ENCODE measurements around the gene SMARCA1.
A peak's percentile ranks its signal among the peaks of the same experiment; 100 is the strongest.
"Not testable (repeated sequence)": the region's sequence is repeated elsewhere in the genome, so short reads cannot be mapped to it uniquely, and the experiment has no call there.

The SMARCA1 gene

GRCh38 chrX:129523079-129523911, at the start of gene SMARCA1:
SMARCA1 (minus strand) TSS chrX:129523490; CDS start chrX:129523370, 120 bp downstream.
- peak; percentile 51 for DNase-seq
- in situ Hi-C loops (cut with HindIII; ENCODE audit: low pct_ligation_motif_present, low pct_unique_long_range_greater_than_20kb, low sequenced_read_pairs): no loop called here

DNA sequence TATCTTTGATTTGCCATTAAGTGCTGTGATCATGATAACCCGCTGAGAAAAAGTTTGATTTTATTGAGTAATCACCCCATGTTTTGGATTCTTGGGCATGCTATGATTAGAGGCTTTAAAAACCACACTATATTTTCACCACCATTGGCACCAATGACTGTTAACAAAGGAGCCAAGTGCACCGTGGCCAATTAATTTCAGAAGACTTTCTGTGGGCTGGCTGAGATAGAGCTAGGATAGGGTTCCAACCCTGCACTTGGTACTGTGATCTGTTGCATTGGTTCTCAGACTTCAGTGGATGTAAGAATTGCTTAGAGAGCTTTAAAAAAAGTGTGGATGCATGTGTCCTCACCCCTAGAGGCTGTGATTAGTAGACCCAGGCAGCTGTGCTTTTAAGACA, 49.1 kb upstream of the SMARCA1 start:
- in situ Hi-C loops (cut with HindIII; ENCODE audit: low pct_ligation_motif_present, low pct_unique_long_range_greater_than_20kb, low sequenced_read_pairs): no loop called here

DNA sequence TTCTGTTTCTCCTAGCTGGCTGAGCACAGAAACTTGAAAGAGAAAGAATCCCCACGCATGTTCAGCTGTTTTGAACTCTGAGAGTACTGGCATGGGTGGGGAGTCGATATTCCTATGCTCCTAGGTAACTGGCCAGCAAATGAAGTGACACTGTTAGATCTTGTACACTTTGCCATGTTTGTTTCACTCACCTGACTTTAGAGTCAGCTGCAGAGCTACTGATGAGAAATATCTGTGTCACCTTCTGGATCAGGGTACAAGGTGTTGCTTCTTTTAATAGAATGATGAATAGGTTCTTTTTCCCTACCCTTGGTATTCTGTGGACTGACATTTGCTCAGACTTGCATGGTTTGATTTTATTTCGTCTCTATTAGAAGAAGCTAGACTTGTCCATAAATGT, 45.1 kb upstream of the SMARCA1 start:
- no peak for DNase-seq

More for the DNA sequence above, 49.1 kb upstream of the SMARCA1 start:
- no peak for DNase-seq

DNA sequence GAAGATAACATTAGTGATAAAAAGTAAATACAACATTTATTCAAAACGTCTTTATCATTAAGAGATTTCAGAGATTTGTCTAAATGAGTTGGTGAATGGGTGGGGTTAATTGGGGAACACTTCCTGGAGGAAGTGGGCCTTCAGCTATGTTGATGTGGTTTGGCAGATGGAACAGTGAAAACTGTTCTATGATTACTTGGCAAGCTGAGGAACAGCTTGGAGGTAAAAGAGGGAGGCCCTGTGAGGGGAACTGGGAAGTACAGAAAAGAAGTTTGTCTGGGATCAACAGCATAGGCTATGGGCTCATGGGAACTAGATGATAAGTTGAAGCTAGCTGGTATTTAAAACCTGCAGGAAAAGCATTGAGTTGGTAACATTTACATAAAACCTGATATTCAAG, 42.8 kb upstream of the SMARCA1 start:
- DNase-seq: no peak
- in situ Hi-C loops (cut with HindIII; ENCODE audit: low pct_ligation_motif_present, low pct_unique_long_range_greater_than_20kb, low sequenced_read_pairs): no loop called here

More for the DNA sequence above, 45.1 kb upstream of the SMARCA1 start:
- in situ Hi-C loops (cut with HindIII; ENCODE audit: low pct_ligation_motif_present, low pct_unique_long_range_greater_than_20kb, low sequenced_read_pairs): no loop called here

GRCh38 chrX:129565046-129565650, 41.9 kb upstream of the SMARCA1 start:
- in situ Hi-C loops (cut with HindIII; ENCODE audit: low pct_ligation_motif_present, low pct_unique_long_range_greater_than_20kb, low sequenced_read_pairs): no loop called here
- DNase-seq: no peak

- in situ Hi-C loops (cut with HindIII; ENCODE audit: low pct_ligation_motif_present, low pct_unique_long_range_greater_than_20kb, low sequenced_read_pairs); DNase-seq: not testable (repeated sequence)
Measured at GRCh38 chrX:129564345-129564744, 41.1 kb upstream of the SMARCA1 start.

GRCh38 chrX:129561453-129561852, 38.2 kb upstream of the SMARCA1 start:
- in situ Hi-C loops (cut with HindIII; ENCODE audit: low pct_ligation_motif_present, low pct_unique_long_range_greater_than_20kb, low sequenced_read_pairs): no loop called here

GRCh38 chrX:129559783-129560182, 36.5 kb upstream of the SMARCA1 start:
- DNase-seq: no peak
- in situ Hi-C loops (cut with HindIII; ENCODE audit: low pct_ligation_motif_present, low pct_unique_long_range_greater_than_20kb, low sequenced_read_pairs): no loop called here

More at GRCh38 chrX:129561453-129561852, 38.2 kb upstream of the SMARCA1 start:
- no peak for DNase-seq

DNA sequence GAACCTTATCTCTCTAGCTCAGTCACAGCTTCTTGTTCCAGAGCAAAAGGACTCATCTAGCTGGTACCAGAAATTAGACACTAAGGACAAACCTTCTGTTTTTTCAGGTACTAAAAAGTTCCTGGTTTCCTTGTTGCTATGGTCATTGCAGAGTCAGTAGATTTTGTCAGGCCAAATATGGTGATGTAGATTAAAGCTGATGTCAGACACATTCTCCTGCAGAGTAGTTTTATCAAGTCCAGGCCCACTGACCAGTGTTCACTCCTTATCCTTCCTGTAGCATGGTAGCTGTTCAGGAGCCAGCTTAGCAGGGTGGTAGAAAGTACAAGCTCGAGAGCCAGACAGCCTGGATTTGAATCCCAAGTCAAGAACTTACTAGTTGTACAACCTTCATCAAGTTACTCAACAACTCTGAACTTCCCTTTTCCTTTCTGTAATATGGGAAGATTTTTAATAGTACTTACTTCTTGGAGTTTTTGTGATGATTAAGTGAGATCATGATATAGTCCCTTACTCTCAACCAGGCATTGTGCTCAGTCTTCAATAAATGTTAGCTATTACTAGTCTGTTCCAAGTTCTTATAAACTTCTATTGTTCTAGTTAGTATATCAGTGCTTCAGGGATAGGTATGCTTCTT, 34.7 kb upstream of the SMARCA1 start:
- in situ Hi-C loops (cut with HindIII; ENCODE audit: low pct_ligation_motif_present, low pct_unique_long_range_greater_than_20kb, low sequenced_read_pairs): no loop called here
- no peak for DNase-seq

- DNase-seq: peak; percentile 0
- in situ Hi-C loops (cut with HindIII; ENCODE audit: low pct_ligation_motif_present, low pct_unique_long_range_greater_than_20kb, low sequenced_read_pairs): no loop called here
Measured at GRCh38 chrX:129556806-129557315, 33.6 kb upstream of the SMARCA1 start.

- DNase-seq; in situ Hi-C loops (cut with HindIII; ENCODE audit: low pct_ligation_motif_present, low pct_unique_long_range_greater_than_20kb, low sequenced_read_pairs): not testable (repeated sequence)
Measured at GRCh38 chrX:129554816-129555215, 31.5 kb upstream of the SMARCA1 start.

DNA sequence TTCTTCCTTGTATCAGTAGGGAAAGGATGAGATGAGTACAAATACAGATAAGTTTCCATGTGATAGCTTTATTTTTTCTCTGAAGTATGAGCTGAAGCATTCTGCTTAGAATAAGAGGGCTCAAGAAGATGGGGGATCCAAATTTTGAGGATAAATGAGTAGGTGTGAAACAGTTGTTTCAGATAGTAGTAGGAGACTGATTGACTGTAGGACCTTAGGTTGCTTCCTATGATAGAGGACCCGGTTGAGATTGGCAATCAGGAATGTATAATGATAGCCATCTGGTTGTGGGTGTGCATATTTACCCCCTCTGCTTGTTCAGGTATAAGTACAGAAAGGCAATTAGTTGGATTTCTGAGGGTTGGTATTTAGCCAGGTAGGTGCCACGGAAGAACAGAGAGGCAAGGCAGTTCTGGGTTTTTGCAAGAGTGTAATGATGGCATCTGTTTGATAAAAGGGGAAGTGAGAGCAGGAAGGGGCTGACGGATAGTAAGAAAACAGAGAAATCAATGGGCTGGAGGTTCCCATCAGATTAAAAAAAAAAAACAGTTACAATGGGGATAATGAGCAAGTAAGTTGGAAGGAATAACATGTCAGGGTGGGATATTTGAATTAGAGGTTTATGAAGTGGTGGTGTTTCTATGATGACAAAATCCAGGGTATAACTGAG, 30.5 kb upstream of the SMARCA1 start:
- in situ Hi-C loops (cut with HindIII; ENCODE audit: low pct_ligation_motif_present, low pct_unique_long_range_greater_than_20kb, low sequenced_read_pairs): no loop called here
- no peak for DNase-seq

DNA sequence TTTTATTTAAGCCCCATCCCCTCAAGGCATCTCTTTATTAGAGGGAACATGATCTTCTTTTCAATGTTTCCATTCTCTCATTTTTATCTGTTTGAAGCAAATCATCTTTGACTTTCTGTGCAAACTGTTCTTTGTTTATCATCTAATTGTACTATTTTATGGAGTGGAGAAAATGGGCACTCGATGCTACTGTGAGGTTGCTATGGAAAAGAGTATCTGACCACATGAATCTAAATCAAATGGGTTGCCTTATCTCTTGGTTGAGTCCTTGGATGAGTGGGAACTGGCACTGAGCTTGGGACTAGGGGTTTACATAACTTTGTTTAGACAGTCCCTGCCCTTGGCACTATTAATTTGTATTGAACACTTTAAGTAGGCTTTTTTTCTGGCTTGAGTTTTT, 25.8 kb upstream of the SMARCA1 start:
- in situ Hi-C loops (cut with HindIII; ENCODE audit: low pct_ligation_motif_present, low pct_unique_long_range_greater_than_20kb, low sequenced_read_pairs): no loop called here
- no peak for DNase-seq

DNA sequence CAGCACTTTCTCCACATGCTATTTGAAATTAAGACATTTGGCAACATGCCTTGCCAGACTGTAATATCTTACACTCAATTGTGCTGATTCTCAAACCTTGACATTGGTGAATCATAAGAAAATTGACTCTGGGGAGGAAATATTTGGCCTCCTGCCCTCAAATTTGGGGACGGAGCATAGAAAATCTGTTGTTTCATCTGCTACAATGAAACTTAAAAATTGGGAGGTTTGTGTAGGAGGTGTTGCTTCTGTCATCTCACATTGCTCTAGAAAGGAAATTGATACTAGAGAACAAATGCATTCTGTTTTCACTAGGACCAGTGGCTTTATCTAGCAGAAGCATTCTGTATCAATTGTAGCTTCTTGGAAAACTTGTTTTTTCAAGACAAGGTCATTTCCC, 22.1 kb upstream of the SMARCA1 start:
- DNase-seq: no peak
- in situ Hi-C loops (cut with HindIII; ENCODE audit: low pct_ligation_motif_present, low pct_unique_long_range_greater_than_20kb, low sequenced_read_pairs): no loop called here

DNA sequence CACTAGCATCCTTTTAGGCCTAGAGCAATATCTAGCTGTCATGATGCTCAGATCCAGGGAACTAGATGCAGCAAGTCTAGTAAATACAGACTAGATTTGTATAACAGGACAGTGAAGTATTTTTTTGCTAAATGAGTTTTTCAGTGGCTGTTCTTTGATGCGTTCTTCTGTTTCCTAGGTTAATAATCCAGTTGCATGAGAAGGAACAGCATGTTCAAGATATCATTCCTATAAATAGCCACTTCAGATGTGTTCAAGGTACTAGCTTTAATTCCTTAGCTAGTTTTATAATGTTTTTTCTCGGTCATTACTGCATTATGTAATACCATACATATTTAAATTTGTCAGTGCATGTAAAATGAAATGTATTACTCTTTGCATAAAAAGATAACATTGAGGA, 21.5 kb upstream of the SMARCA1 start:
- DNase-seq: no peak
- in situ Hi-C loops (cut with HindIII; ENCODE audit: low pct_ligation_motif_present, low pct_unique_long_range_greater_than_20kb, low sequenced_read_pairs): no loop called here

DNA sequence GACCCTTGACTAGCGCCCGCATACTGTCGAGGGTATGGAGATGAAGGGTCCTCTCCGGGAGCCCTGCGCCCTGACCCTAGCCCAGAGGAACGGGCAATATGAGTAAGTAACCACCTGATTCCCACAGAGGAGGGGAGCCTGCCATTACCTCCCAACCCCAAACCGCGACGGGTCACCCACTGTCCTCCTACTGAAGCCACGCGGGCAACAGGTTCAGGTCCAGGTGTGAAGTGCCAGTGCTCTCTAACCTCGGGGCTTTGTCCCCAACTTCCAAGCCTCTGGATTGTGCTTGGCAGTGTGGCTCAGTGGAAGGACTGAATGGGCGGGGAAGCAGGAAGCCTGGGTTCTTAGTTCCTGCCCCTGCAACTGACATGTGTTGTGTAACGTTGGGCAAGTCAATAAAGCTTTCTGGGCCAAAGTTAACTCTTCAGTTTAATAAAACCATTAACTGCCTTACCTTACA, 17.5 kb upstream of the SMARCA1 start:
- no peak for DNase-seq
- in situ Hi-C loops (cut with HindIII; ENCODE audit: low pct_ligation_motif_present, low pct_unique_long_range_greater_than_20kb, low sequenced_read_pairs): no loop called here

DNA sequence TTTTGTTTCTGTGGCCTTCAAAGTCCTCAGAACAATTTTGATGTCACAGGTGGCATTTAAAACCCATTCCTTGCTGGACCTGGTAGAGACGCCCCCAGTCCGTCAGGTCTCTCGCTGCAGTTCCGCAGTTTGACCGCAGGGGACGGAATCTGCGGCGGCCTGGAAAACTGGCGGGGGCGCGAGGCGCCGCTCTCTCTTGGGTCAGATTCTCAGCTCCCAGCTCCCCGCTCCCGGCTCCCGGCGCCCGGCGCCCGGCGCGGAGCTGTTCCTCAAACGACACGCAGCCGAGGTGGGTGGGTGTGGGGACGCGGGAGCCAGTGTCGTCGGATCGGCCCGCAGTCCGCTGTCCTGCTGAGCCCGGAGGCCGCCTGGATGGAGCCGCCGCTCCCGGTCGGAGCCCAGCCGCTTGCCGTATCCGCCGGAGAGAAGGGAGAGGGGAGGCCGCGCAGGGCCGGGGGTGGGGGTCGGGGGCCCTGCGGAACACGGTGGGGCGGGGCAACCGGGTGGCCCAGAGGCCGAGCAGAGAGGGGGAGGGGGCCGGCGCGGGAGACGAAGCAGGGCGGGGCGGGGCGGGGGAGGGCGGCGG, 16.9 kb upstream of the SMARCA1 start, which contains the start of gene OCRL:
Gene OCRL (plus strand): TSS at position 192 of the 586 bp plus-strand sequence. CDS start 181 bp downstream, at position 373.
- DNase-seq: peak; percentile 55
- in situ Hi-C loops (cut with HindIII; ENCODE audit: low pct_ligation_motif_present, low pct_unique_long_range_greater_than_20kb, low sequenced_read_pairs): no loop called here
